ENCODE results near the gene CLEC11A.

GRCh38 chr19:50743537-50743936 lies 20.4 kb downstream of the CLEC11A start:
- TF ChIP-seq EP300 (IDR thresholded peaks at IDR 0.05) = no peak
- no peak for TF ChIP-seq POLR2AphosphoS5 (IDR thresholded peaks at IDR 0.05)
- TF ChIP-seq CTCF (IDR thresholded peaks at IDR 0.05) = no peak
- TF ChIP-seq POLR2A (IDR thresholded peaks at IDR 0.05) = no peak

All from sigmoid colon (tissue), 4 donors.